ENCODE data around the gene BCR.

BCR gene

GRCh38 chr22:23214398-23214797 is 34.1 kb downstream of the BCR start:
- no peak for TF ChIP-seq CTCF (IDR thresholded peaks at IDR 0.05; ENCODE audit: extremely low read depth, missing control alignments)
- DNase-seq (ENCODE audit: low spot score), result no peak

- DNase-seq (ENCODE audit: low spot score), result no peak
- no peak for TF ChIP-seq CTCF (IDR thresholded peaks at IDR 0.05; ENCODE audit: extremely low read depth, missing control alignments)
Measured at GRCh38 chr22:23215294-23216241, 35.3 kb downstream of the BCR start.

DNA sequence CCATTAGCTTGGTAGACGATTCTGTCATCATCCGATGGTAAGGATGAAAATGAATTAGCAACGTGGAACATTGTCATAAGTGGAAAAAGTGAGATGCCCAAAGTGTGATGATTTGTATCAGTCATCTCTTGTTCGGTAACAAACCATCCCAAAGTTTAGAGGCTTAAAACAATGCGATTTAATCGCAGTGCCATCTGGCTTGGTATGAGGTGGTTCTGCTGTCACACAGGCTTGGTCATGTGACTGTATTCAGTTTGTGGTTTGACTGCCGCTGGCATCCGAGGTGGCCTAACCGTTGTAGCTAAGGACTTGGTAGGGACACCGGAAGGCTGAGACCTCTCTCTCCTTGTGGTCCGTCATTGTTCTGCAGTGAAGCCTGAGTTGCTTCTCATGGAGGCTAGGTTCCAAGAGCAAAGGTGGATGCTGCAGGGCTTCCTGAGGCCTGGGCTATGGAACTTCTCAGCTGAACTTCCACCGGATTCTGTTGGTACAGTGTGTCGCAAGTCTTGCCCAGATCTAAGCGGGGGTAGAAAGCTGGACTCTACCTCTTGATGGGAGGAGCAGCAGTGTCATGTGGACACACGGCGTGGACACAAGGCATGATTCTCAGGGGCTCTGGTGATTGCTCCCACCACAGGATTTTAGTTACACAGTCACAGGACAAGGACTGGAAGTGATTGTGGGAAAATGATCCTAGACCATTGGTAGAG is 36.3 kb downstream of the BCR start:
- no peak for TF ChIP-seq CTCF (IDR thresholded peaks at IDR 0.05; ENCODE audit: extremely low read depth, missing control alignments)
- no peak for DNase-seq (ENCODE audit: low spot score)

- no peak for DNase-seq (ENCODE audit: low spot score)
- TF ChIP-seq CTCF (IDR thresholded peaks at IDR 0.05; ENCODE audit: extremely low read depth, missing control alignments), result no peak
Measured at GRCh38 chr22:23217171-23218052, 37.1 kb downstream of the BCR start.

GRCh38 chr22:23218053-23218866 is 38.0 kb downstream of the BCR start:
- DNase-seq (ENCODE audit: low spot score), result no peak
- TF ChIP-seq CTCF (IDR thresholded peaks at IDR 0.05; ENCODE audit: extremely low read depth, missing control alignments), result no peak

- TF ChIP-seq CTCF (IDR thresholded peaks at IDR 0.05; ENCODE audit: extremely low read depth, missing control alignments), result no peak
- no peak for DNase-seq (ENCODE audit: low spot score)
Measured at GRCh38 chr22:23218867-23219251, 38.5 kb downstream of the BCR start.

Measured in GM20000 (cell line).